ENCODE results near the gene MEX3D.

- TF ChIP-seq CTCF (optimal IDR thresholded peaks at IDR 0.05 in 1 of 3, IDR thresholded peaks at IDR 0.05 in 1 of 3, conservative IDR thresholded peaks at IDR 0.05 in 1 of 3; ENCODE audit: extremely low read depth in 1 of 3, insufficient read depth in 2 of 3, low read length in 3 of 3) (no peak), EZH2 (IDR thresholded peaks at IDR 0.05; ENCODE audit: low read length) (no peak)
These were observed 9.6 kb downstream of the MEX3D start for GRCh38 chr19:1558552-1558951.

All from keratinocyte (primary cell).